GM21360 (cell line): ENCODE data around the gene NTHL1.
"Not testable (repeated sequence)": the region's sequence is repeated elsewhere in the genome, so short reads cannot be mapped to it uniquely, and the experiment has no call there.

ENCODE experiments used
- ATAC-seq: cut with Tn5 transposase; IDR thresholded peaks from one replicate; pipeline ENCODE4 v1.9.1; 2021; ENCODE audit warnings: mild to moderate bottlenecking, moderate library complexity; ENCODE audit not compliant: unreplicated experiment

Gene NTHL1

GRCh38 chr16:2011726-2012125 lies 35.9 kb downstream of the NTHL1 start:
- not testable (repeated sequence) for ATAC-seq

- peak; percentile 82 for ATAC-seq
Observed at GRCh38 chr16:2009791-2010510, 37.7 kb downstream of the NTHL1 start, which contains the start of gene ZNF598. TSS of gene ZNF598 (minus strand) at chr16:2009821.

DNA sequence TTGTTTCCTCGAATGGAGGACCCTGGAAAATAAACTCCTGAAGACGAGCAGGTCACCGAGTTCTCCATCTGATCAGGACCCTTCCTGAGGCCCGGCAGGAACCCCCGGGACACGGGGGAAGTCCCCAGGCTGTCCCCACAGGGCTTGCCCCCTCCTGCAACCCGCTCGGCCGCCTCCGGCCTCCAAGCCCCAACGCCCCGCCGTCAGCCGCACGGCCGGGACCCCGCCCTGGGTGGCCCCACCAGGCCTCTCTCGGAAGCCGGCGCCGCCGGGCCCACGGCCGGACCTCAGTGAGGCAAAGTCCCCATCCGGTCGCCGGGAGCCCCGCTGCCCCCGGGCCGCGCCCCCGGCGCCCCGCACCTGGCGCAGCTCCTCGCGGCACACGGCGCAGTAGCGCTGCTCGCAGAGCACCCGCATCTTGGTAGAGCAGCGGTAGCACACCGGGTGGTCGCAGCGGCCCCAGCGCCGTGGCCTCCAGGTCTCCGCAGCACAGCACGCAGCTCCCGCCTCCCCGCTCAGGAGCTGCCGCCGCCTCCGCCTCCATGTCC lies 38.4 kb downstream of the NTHL1 start:
- peak; percentile 29 for ATAC-seq

- no peak for ATAC-seq
Observed at GRCh38 chr16:2008631-2009163, 38.9 kb downstream of the NTHL1 start.

GRCh38 chr16:2008009-2008526 lies 39.6 kb downstream of the NTHL1 start:
- no peak for ATAC-seq

DNA sequence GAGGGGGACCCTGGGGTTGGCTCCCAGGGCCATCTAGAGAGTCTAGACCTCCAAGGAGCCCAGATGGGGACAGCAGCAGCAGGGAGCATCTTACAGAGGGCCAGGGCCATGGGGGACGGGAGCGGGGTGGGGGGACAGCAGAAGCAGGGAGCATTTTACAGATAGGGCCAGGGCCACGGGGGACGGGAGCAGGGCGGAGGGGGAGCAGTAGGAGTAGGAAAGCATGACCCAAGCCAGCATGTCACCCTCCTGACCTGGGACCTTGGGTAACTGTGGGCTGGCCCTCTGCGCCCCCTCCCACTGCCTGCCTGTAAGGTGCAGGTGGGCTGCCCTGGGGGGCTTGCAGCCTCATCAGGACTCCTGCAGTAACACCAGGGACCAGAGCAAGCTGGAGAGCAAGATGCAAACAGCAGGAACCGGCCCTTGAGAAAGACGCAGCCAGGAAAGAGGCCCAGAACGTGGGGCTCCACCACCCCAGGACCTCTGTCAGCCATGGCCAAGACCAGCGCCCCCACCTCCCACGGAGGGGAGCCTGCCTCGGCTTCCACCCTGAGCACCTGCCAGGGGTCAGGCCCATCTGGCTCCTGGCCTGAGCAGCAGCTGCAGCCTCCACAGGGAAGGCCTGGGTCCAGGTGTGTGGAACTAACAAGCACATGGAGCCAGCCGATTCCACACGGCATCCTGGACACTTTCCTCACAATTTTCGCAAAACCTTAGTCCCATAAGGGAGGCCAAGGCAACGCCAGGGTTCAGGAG lies 40.4 kb downstream of the NTHL1 start:
- ATAC-seq = no peak

- ATAC-seq = no peak
Observed at GRCh38 chr16:2006317-2006716, 41.3 kb downstream of the NTHL1 start.

DNA sequence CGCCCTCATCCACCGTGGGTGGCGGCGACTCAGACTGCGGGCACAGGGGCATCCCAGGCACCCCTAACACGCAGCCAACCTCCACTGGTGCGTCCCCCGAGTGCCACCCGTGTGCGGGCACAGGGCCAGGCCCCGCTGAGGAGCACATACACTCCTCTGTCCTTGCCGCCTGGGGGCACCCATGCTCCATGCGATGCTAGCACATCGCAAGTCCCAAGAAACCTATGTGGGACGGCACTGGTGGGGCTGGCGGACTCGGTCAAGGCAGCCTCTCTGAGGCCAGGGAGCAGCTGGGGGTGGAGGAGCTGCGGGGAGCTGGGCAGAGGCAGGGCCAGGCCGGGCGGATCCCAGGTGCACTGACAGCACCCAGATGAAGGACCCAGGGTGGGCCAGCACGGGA lies 42.0 kb downstream of the NTHL1 start:
- no peak for ATAC-seq

- ATAC-seq = no peak
Observed at GRCh38 chr16:2004795-2005517, 42.7 kb downstream of the NTHL1 start.

- peak; percentile 60 for ATAC-seq
Observed at GRCh38 chr16:2003827-2004641, 43.6 kb downstream of the NTHL1 start.

DNA sequence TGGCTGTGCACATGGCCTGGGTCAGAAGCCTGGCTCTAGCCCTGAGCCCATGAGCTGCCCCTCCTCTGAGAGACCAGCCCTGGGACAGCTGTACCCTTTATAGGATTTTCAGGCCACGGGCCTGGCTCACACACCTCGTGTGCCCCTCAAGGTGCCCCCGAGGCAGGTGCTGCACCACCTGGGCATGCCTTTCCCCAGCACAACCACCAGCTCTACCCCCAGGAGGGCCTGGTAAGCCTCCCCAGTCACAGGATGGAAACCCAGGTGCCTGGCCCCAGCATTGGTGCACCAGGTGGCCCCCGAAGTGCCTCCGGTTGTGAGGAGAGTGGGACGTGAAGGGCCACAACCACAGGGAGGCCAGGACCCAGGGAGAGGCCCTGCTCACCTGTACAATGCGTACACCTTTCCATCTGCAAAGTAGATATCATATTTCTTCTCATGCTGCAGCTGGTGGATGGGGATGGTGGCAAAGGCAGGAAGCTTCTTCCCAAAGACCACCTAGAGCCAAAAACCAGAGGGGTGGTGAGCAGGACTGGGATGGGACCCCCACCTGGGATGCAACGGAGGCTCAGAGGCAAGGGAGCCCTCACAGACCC lies 44.3 kb downstream of the NTHL1 start:
- ATAC-seq = no peak

GRCh38 chr16:2002406-2003230 lies 45.0 kb downstream of the NTHL1 start:
- ATAC-seq = no peak

DNA sequence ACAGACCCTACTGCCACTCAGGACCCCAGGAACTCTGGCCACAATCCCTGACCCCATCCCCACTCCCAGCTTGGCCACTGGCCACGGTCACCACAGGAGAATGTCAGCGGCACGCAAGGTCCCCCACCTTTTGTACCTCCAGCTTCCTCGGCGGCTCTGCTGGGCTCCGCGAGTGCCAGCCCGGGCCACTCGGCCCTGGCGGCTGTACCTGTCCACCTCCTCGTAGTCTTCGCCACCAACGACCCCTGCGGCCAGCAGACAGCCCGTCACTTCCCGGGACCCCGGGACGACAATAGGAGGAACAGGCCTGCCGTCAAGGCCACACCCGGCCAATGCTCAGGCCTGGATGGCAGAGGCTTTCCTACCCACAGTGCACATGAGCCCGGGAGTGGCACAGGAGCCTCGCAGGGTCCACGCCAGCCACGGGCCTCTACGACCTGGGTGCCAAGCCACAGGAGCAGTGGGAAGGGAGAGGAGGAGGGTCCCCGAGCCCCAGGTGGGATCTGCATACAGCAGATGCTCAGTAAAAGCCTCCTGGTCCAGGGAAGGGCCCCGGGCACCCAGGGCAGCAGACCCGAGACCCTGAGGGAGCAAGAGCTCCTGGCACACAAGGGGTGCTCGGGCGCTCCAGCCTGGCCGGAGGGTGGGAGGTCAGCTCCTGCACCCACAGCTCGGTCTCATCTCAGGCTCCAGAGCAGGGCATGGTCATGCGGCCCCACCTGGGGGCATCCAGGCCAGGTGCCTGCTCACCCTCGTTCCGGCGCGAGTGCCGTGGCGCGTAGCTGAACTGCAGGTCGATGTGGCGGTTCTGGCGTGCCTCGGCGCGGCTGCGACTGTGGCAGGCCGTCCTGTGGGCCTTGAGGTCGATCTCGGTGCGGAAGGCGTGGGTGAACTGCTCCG lies 45.9 kb downstream of the NTHL1 start:
- ATAC-seq = no peak

GRCh38 chr16:2001035-2001434 lies 46.6 kb downstream of the NTHL1 start:
- no peak for ATAC-seq

- no peak for ATAC-seq
Observed at GRCh38 chr16:1999866-2000514, 47.6 kb downstream of the NTHL1 start.

DNA sequence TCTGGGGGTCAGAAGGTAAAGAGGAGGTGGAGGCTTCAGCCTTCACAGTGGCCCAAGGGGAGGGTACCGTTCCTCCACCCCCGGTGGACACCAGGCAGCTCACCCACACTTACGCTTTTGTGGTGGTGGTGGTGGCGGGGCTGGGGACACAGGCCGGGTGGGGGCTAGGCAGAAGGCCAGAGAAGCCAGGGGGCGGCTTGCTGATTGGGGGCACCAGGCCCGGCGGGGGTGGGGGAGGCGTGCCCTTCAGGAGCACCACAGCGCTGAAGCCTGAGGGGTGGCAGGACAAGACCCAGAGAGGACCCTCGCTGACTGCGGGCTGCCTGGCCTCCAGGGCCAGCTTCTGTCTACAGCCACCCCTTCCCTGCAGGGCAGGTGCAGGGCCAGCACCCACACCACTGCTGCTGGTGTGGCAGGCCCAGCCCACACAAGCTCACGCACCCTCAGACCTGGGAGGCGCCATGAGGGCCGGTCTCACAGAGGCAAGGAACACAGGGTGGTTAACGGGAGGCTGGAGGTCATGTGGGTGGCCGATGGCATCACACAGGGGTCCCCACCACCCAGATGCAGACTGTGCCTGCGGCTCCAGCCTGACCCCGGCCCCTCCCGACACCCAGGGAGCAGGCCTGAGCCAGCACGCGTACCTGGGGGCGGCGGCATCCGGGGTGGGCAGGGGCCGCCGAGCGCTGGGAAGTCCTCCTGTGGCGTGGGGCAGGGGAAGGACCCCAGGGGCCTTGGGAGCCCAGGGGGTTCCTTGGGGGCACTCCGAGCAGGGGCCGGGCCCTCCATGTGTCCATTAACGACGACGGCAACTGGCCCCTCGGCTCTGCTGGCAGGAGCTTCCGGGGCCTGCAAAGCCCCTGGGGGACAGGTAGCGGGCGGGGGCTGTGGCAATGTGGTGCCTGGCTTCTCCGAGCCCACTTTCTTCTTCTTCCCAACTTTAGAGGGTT lies 48.5 kb downstream of the NTHL1 start:
- no peak for ATAC-seq
